DOHH2 (cell line): ENCODE measurements around the gene BDNF.

Experiments used
- EZH2phosphoT487 ChIP-seq: fragments of 200-600 bp; sonication (generic); IDR thresholded peaks from 2 replicates; pipeline ENCODE4 v1.6.1; 2017; ENCODE audit warnings: borderline replicate concordance, mild to moderate bottlenecking, antibody characterized with exemption, low read length, moderate library complexity, mixed read lengths
- TF ChIP-seq, protein P1 (sequence below): fragments of 200-600 bp; sonication (generic); IDR thresholded peaks from one replicate; pipeline ENCODE4 v1.5.1; 2014; ENCODE audit warnings: antibody characterized with exemption, mild to moderate bottlenecking, low read depth, low read length; ENCODE audit not compliant: poor library complexity, severe bottlenecking

DNA sequence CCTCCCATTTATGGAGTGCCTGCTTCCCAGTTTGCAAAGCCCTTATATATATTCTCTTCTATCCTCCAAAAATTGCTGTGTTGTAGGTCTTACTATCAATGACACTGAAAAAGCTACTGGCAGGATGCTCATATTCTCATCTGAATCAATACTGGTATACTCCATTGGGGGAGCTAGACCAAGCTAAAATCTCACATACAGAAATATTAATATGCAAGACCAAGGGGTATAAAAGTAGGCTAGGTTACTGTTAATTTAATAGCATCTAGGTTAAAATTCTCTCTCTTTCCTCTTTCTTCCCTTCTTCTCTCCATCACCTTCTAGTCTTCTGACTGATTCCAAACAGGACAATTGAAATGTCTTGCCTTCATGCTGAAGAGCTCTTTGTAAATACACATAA is 17.1 kb upstream of the BDNF start:
- TF ChIP-seq, protein P1, sequence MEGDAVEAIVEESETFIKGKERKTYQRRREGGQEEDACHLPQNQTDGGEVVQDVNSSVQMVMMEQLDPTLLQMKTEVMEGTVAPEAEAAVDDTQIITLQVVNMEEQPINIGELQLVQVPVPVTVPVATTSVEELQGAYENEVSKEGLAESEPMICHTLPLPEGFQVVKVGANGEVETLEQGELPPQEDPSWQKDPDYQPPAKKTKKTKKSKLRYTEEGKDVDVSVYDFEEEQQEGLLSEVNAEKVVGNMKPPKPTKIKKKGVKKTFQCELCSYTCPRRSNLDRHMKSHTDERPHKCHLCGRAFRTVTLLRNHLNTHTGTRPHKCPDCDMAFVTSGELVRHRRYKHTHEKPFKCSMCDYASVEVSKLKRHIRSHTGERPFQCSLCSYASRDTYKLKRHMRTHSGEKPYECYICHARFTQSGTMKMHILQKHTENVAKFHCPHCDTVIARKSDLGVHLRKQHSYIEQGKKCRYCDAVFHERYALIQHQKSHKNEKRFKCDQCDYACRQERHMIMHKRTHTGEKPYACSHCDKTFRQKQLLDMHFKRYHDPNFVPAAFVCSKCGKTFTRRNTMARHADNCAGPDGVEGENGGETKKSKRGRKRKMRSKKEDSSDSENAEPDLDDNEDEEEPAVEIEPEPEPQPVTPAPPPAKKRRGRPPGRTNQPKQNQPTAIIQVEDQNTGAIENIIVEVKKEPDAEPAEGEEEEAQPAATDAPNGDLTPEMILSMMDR, result no peak
- TF ChIP-seq EZH2phosphoT487, result no peak
